Naive thymus-derived CD4-positive, alpha-beta T cell (primary cell): ENCODE data around the gene TMOD1. TPM values are rescaled to one million over a fixed set of nuclear protein-coding genes. Genes with fewer than 3 reads are reported as not detected.

Experiments used
- ATAC-seq: fragments of 150-1000 bp; cut with Tn5 transposase; 2 replicates; pipeline ENCODE4 v1.10.0; 2021; ENCODE audit warnings: mild to moderate bottlenecking, moderate library complexity
- CTCF ChIA-PET: fragments of 350-600 bp; sonication (Branson Sonifier 250); formaldehyde crosslinking; loops from one replicate; lab custom pipeline; 2021; ENCODE audit warnings: antibody characterized with exemption; lab: Charles Lee
- POLR2A ChIA-PET: fragments of 350-600 bp; sonication (Branson Sonifier 250); formaldehyde crosslinking; loops from one replicate; lab custom pipeline; 2021; ENCODE audit warnings: antibody characterized with exemption, inconsistent platforms; lab: Charles Lee
- DNase-seq, 9 donors: peaks; one replicate each; pipeline versions ENCODE4 v3.0.0 to v3.0.0-alpha.2; 2020 to 2022; ENCODE audit warnings: mixed read lengths in 1 of 9
- H3K27ac ChIP-seq: one replicate; pipeline ENCODE4 v1.7.0; 2013; ENCODE audit warnings: mild to moderate bottlenecking, low read depth, low read length, moderate library complexity
- H3K27me3 ChIP-seq, 2 donors: one replicate each; pipeline ENCODE4 v1.7.0; 2013; ENCODE audit warnings: low read length in 2 of 2, mild to moderate bottlenecking in 2 of 2, moderate library complexity in 2 of 2; ENCODE audit not compliant: control insufficient read depth in 2 of 2, insufficient read depth in 2 of 2
- H3K36me3 ChIP-seq, 3 experiments: 1 replicate in 2 of 3; 2 replicates in 1 of 3; pipeline ENCODE4 v1.7.0; 2013; ENCODE audit warnings: low read length in 3 of 3, mild to moderate bottlenecking in 3 of 3, moderate library complexity in 1 of 3; ENCODE audit not compliant: insufficient read depth in 3 of 3, control insufficient read depth in 2 of 3
- H3K4me1 ChIP-seq, 2 donors: one replicate each; pipeline ENCODE4 v1.7.0; 2013; ENCODE audit warnings: low read length in 2 of 2, mild to moderate bottlenecking in 2 of 2, moderate library complexity in 1 of 2; ENCODE audit not compliant: control insufficient read depth in 2 of 2, insufficient read depth in 2 of 2
- H3K4me3 ChIP-seq: 2 replicates; pipeline ENCODE4 v1.7.0; 2013; ENCODE audit warnings: mild to moderate bottlenecking, low read length
- H3K9me3 ChIP-seq, 3 experiments: 1 replicate in 2 of 3; 2 replicates in 1 of 3; pipeline ENCODE4 v1.7.0; 2013; ENCODE audit warnings: low read length in 3 of 3; ENCODE audit not compliant: control insufficient read depth in 2 of 3
- H3K27ac Mint-ChIP-seq, 9 donors: one replicate each; pipeline ENCODE4 v1.8.0; 2020 to 2022; ENCODE audit warnings: mixed read lengths in 9 of 9, mild to moderate bottlenecking in 8 of 9, moderate library complexity in 5 of 9, inconsistent platforms in 2 of 9
- H3K27me3 Mint-ChIP-seq, 5 donors: one replicate each; pipeline ENCODE4 v1.8.0; 2021 to 2022; ENCODE audit warnings: mixed read lengths in 5 of 5, mild to moderate bottlenecking in 1 of 5
- H3K36me3 Mint-ChIP-seq, 5 donors: one replicate each; pipeline ENCODE4 v1.8.0; 2020 to 2022; ENCODE audit warnings: mixed read lengths in 5 of 5, mild to moderate bottlenecking in 3 of 5, inconsistent platforms in 1 of 5
- H3K4me1 Mint-ChIP-seq, 7 donors: one replicate each; pipeline ENCODE4 v1.8.0; 2020 to 2022; ENCODE audit warnings: mixed read lengths in 7 of 7, mild to moderate bottlenecking in 3 of 7, inconsistent platforms in 1 of 7
- H3K4me3 Mint-ChIP-seq, 10 donors: one replicate each; pipeline ENCODE4 v1.8.0; 2020 to 2022; ENCODE audit warnings: mild to moderate bottlenecking in 10 of 10, mixed read lengths in 10 of 10, moderate library complexity in 6 of 10, inconsistent platforms in 2 of 10
- H3K9me3 Mint-ChIP-seq, 11 donors: one replicate each; pipeline ENCODE4 v1.8.0; 2020 to 2022; ENCODE audit warnings: mixed read lengths in 11 of 11, mild to moderate bottlenecking in 4 of 11, inconsistent platforms in 1 of 11, moderate library complexity in 1 of 11
- intact Hi-C, 2 donors: fragments of 100-400 bp; cut with micrococcal nuclease; formaldehyde crosslinking; loops; one replicate each; pipeline ENCODE4 v1.15.1; 2023
- polyA plus RNA-seq, 2 donors: library from polyadenylated mRNA; unstranded; fragments of 300-500 nt; fragmentation: Illumina TruSeq; gene quantifications; one replicate each; pipeline ENCODE4 v1.2.3, GENCODE V29; 2021
- total RNA-seq, 6 experiments: library from RNA in 5 of 6; stranded (reverse) in 5 of 6; gene quantifications; 1 replicate in 5 of 6; 2 replicates in 1 of 6; pipeline ENCODE4 v1.2.3 and lab custom pipeline; 2021 to 2026

TMOD1 gene
- total and polyA plus RNA-seq, 7 experiments from 2014 or later: 0.68 to 1.7 (median 1.1) TPM

DNA sequence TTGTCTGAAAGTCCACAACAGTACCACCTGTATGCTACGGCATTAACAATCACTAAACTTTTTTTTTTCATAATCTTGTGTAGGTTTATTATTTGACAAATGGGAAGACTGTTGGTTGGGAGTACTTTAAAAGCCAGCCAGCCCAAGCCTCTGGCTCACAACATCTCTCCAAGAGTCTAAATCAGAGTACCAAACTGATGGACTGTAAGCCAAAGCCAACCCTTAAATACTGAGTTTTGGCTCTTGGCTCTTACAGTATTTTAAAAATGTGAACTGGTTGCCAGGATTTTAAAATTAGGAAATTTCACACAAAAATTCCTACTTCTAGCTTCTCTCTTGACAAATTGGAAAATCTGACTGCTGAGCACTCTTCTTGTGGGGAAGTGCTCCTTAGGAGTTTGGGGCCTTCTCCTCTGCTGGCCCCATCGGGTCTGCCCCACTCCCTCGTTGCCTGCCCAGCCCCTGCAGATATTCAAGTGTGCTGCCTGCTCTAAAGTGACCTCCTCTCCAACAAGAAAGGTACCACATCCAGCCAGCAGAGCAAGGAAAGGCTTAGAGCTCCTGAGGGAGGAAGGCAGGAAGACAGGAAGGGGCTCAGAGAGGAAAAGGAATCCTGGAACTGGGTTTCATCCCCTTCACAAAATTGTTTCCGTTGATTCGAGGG lies 21.8 kb upstream of the TMOD1 start:
- H3K27ac Mint-ChIP-seq: no peak overlapping the region
- intact Hi-C loops: no loop called here
- ATAC-seq (no peak), DNase-seq (no peak)
- H3K4me1 Mint-ChIP-seq: no peaks in the 10 kb centered on the region
- Histone ChIP-seq H3K36me3 (peaks cover 0 to 39% (median 4%) of the 10 kb centered on the region in 3 experiments), H3K27me3 (no peaks in the 10 kb centered on the region), H3K4me3 (no peak overlapping the region), H3K9me3 (no peaks in the 10 kb centered on the region), H3K27ac (no peak overlapping the region), H3K4me1 (no peaks in the 10 kb centered on the region)
- CTCF ChIA-PET: no interaction called here
- H3K4me3 Mint-ChIP-seq: no peak overlapping the region
- H3K9me3 Mint-ChIP-seq: peaks cover 0 to 21% (median 1%) of the 10 kb centered on the region in 11 donors
- POLR2A ChIA-PET: no interaction called here
- H3K36me3 Mint-ChIP-seq: peaks cover 13 to 73% (median 66%) of the 10 kb centered on the region in 5 donors
- H3K27me3 Mint-ChIP-seq: no peaks in the 10 kb centered on the region

GRCh38 chr9:97480174-97480573 lies 21.3 kb upstream of the TMOD1 start:
- no peak for ATAC-seq
- ChIA-PET POLR2A (no interaction called here), CTCF (no interaction called here)
- no peaks in the 10 kb centered on the region for H3K4me1 Mint-ChIP-seq
- H3K36me3 Mint-ChIP-seq: peaks cover 13 to 73% (median 66%) of the 10 kb centered on the region in 5 donors
- no peaks in the 10 kb centered on the region for H3K27me3 Mint-ChIP-seq
- DNase-seq: no peak
- H3K4me3 Mint-ChIP-seq: no peak overlapping the region
- H3K27ac Mint-ChIP-seq: no peak overlapping the region
- Histone ChIP-seq H3K27me3 (no peaks in the 10 kb centered on the region), H3K4me3 (no peak overlapping the region), H3K4me1 (no peaks in the 10 kb centered on the region), H3K27ac (no peak overlapping the region), H3K36me3 (peaks cover 0 to 38% (median 4%) of the 10 kb centered on the region in 3 experiments), H3K9me3 (no peaks in the 10 kb centered on the region)
- intact Hi-C loops: no loop called here
- H3K9me3 Mint-ChIP-seq: peaks cover 0 to 21% (median 1%) of the 10 kb centered on the region in 11 donors

DNA sequence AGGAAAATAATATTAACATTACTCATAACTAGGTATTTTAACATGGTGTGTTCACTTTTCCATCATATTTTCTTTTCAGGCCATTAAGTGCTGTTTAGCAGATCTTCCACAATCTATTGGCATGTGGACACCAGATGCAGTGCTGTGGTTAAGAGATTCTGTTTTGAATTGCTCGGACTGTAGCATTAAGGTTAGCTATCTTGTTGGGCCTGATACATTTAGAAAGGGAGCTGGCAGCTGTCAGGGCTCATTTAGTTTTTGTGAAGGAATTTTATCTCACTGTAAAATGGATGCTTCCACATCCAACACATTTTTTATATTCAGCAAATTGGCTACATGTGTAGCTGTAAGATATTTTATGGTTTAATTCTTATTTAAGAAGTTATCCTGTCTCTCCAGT lies 20.7 kb upstream of the TMOD1 start:
- H3K27me3 Mint-ChIP-seq: no peaks in the 10 kb centered on the region
- Histone ChIP-seq H3K27me3 (no peaks in the 10 kb centered on the region), H3K4me1 (no peaks in the 10 kb centered on the region), H3K9me3 (no peaks in the 10 kb centered on the region), H3K36me3 (peaks cover 0 to 39% (median 4%) of the 10 kb centered on the region in 3 experiments), H3K27ac (no peak overlapping the region), H3K4me3 (no peak overlapping the region)
- no peak overlapping the region for H3K4me3 Mint-ChIP-seq
- intact Hi-C loops: no loop called here
- ATAC-seq (no peak), DNase-seq (no peak)
- ChIA-PET POLR2A (no interaction called here), CTCF (interaction anchor here (1.3 kb wide), 1 partner anchor 121 kb away, joined by 3 read pairs; no protein-coding TSS in a partner anchor)
- peaks cover 13 to 76% (median 67%) of the 10 kb centered on the region in 5 donors for H3K36me3 Mint-ChIP-seq
- peaks cover 0 to 21% (median 1%) of the 10 kb centered on the region in 11 donors for H3K9me3 Mint-ChIP-seq
- no peaks in the 10 kb centered on the region for H3K4me1 Mint-ChIP-seq
- H3K27ac Mint-ChIP-seq: no peak overlapping the region

DNA sequence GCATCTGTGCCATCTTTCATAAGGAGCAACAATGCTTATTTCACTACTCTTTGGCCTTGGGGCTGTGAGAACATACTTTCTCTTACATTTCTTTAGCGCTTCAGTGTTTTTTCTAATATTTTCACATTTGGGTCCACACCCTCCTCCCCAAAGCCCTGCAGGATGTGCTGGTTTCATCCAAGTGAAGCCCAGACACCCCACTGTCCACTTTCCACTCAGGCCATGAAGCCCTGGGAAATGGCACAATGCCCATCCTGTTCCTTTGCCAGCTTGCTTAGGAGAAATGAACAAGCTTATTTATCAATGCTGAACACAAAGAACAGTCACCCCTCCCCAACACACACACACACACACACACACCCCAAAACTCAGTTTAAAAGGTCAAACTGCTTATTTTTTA lies 17.3 kb upstream of the TMOD1 start:
- Mint-ChIP-seq H3K36me3 (peaks cover 36 to 92% (median 90%) of the 10 kb centered on the region in 5 donors), H3K4me1 (peaks cover 0 to 5% (median 0%) of the 10 kb centered on the region in 7 donors), H3K27me3 (no peaks in the 10 kb centered on the region), H3K9me3 (peaks cover 0 to 30% (median 10%) of the 10 kb centered on the region in 11 donors), H3K4me3 (no peak overlapping the region), H3K27ac (no peak overlapping the region)
- no peak for DNase-seq
- Histone ChIP-seq H3K36me3 (peaks cover 0 to 67% (median 4%) of the 10 kb centered on the region in 3 experiments), H3K4me1 (no peaks in the 10 kb centered on the region), H3K27me3 (no peaks in the 10 kb centered on the region), H3K4me3 (no peak overlapping the region), H3K9me3 (peaks cover 0 to 8% (median 0%) of the 10 kb centered on the region in 3 experiments), H3K27ac (no peak overlapping the region)
- ChIA-PET POLR2A (no interaction called here), CTCF (no interaction called here)
- ATAC-seq: no peak
- intact Hi-C loops: no loop called here

DNA sequence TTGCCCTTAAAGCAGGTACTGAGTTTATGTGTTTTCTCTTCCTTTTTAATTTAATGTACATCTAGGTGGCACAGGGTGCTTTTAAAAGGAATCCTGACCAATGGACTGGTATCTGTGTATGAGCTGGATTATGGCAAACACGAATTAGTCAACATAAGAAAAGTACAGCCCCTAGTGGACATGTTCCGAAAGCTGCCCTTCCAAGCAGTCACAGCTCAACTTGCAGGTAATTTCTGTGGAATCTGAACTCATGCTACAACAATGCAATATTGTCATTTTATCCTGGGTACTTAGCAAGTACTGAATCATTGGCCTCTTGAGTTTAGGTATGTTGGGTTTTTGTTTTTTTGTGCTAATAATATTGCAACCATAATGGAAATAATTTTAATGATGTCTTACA lies 14.4 kb upstream of the TMOD1 start:
- H3K27ac Mint-ChIP-seq: no peak overlapping the region
- Histone ChIP-seq H3K4me3 (no peak overlapping the region), H3K9me3 (peaks cover 0 to 8% (median 0%) of the 10 kb centered on the region in 3 experiments), H3K36me3 (peaks cover 0 to 54% (median 2%) of the 10 kb centered on the region in 3 experiments), H3K27ac (no peak overlapping the region), H3K27me3 (no peaks in the 10 kb centered on the region), H3K4me1 (no peaks in the 10 kb centered on the region)
- peaks cover 40 to 90% (median 87%) of the 10 kb centered on the region in 5 donors for H3K36me3 Mint-ChIP-seq
- peaks cover 0 to 5% (median 0%) of the 10 kb centered on the region in 7 donors for H3K4me1 Mint-ChIP-seq
- no peaks in the 10 kb centered on the region for H3K27me3 Mint-ChIP-seq
- H3K4me3 Mint-ChIP-seq: no peak overlapping the region
- ChIA-PET POLR2A (no interaction called here), CTCF (no interaction called here)
- intact Hi-C loops: no loop called here
- peaks cover 0 to 21% (median 10%) of the 10 kb centered on the region in 11 donors for H3K9me3 Mint-ChIP-seq
- DNase-seq (no peak), ATAC-seq (no peak)

DNA sequence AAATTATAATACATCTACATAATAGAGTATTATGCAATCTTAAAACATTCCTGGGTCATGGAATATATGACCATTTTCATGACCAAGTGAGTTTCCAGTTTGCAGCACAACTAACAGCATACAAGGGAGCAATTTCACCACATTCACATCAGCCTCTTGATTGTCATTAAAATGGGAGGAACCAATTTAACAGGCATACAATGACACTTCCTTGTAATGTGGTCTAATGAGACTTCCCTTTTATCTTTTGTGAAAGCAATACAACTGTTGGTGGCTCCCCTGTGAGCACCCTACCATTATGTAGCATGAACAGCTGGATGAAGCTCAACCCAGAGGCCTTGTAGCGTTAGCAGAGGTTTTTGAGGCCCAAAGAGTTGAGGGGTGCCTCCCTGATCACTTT lies 13.6 kb upstream of the TMOD1 start:
- Mint-ChIP-seq H3K4me3 (no peak overlapping the region), H3K9me3 (peaks cover 0 to 18% (median 9%) of the 10 kb centered on the region in 11 donors), H3K27me3 (no peaks in the 10 kb centered on the region), H3K27ac (no peak overlapping the region), H3K36me3 (peaks cover 39 to 89% (median 87%) of the 10 kb centered on the region in 5 donors), H3K4me1 (peaks cover 0 to 5% (median 0%) of the 10 kb centered on the region in 7 donors)
- Histone ChIP-seq H3K27me3 (no peaks in the 10 kb centered on the region), H3K36me3 (peaks cover 0 to 54% (median 0%) of the 10 kb centered on the region in 3 experiments), H3K4me3 (no peak overlapping the region), H3K4me1 (no peaks in the 10 kb centered on the region), H3K9me3 (peaks cover 0 to 8% (median 0%) of the 10 kb centered on the region in 3 experiments), H3K27ac (no peak overlapping the region)
- intact Hi-C loops: no loop called here
- CTCF ChIA-PET: no interaction called here
- DNase-seq (no peak), ATAC-seq (peak; percentile 44)
- POLR2A ChIA-PET: no interaction called here
